Prostate gland (tissue), 2 donors: Measurements from ENCODE around the gene FAHD2A.
"Not testable (repeated sequence)": the region's sequence is repeated elsewhere in the genome, so short reads cannot be mapped to it uniquely, and the experiment has no call there.

Source experiments
- CTCF ChIP-seq, 4 experiments: fragments of 200-600 bp in 2 of 4; fragments of 450-650 bp in 2 of 4; sonication (generic) in 2 of 4; IDR thresholded peaks; 1 replicate in 3 of 4; 2 replicates in 1 of 4; pipeline ENCODE4 v1.5.1; 2016 to 2019; ENCODE audit warnings: antibody characterized with exemption in 4 of 4, mild to moderate bottlenecking in 2 of 4, moderate library complexity in 2 of 4
- POLR2A ChIP-seq: fragments of 450-650 bp; IDR thresholded peaks from one replicate; pipeline ENCODE4 v1.6.1; 2016; ENCODE audit warnings: antibody characterized with exemption, mild to moderate bottlenecking

GRCh38 chr2:95404676-95405075 lies 2.2 kb downstream of the FAHD2A start:
- not testable (repeated sequence) for TF ChIP-seq CTCF (IDR thresholded peaks at IDR 0.05); POLR2A
